NAMALWA (cell line): ENCODE results near the gene GTF2IRD1.
A peak's percentile ranks its signal among the peaks of the same experiment; 100 is the strongest.
"Not testable (repeated sequence)": the region's sequence is repeated elsewhere in the genome, so short reads cannot be mapped to it uniquely, and the experiment has no call there.

Experiments
- DNase-seq: peaks from one replicate; pipeline ENCODE4 v3.0.0-alpha.2; 2015; ENCODE audit warnings: low spot score

GTF2IRD1 gene

GRCh38 chr7:74515276-74515675 is 61.6 kb downstream of the GTF2IRD1 start:
- DNase-seq = no peak

DNA sequence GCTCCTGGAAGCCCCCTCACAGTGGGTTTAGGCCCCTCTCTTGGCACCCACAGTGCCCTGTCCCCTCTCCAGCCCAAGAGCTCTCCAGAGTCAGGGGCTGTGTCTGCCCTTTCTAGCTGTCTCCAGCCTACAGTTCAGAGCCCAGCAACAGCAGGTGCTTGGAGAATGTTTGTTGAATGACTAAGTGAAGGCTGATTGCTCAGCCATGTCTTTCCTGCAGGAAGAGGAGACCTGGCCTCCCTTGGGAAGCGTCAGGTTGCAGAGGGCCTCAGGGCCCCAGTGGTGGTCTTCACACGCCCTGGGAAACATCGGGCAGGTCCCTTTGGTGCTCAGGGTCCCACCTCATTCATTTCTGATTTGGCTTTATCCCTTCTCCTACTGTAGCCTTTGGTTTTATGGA is 62.5 kb downstream of the GTF2IRD1 start:
- no peak for DNase-seq

DNA sequence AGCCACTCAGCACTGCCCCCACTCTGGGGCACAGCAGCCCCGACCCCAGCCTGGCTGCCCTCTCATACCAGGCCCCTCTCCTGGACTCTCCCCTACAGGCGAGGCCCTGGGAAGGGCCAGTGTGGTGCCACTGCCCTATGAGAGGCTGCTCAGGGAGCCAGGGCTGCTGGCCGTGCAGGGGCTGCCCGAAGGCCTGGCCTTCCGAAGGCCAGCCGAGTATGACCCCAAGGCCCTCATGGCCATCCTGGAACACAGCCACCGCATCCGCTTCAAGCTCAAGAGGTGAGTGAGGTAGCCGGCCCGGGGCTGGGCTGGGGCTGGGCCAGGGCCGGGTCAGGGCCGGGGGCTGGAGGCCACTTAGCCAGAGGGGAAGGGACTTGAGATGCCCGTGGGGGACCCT is 64.3 kb downstream of the GTF2IRD1 start:
- no peak for DNase-seq

DNA sequence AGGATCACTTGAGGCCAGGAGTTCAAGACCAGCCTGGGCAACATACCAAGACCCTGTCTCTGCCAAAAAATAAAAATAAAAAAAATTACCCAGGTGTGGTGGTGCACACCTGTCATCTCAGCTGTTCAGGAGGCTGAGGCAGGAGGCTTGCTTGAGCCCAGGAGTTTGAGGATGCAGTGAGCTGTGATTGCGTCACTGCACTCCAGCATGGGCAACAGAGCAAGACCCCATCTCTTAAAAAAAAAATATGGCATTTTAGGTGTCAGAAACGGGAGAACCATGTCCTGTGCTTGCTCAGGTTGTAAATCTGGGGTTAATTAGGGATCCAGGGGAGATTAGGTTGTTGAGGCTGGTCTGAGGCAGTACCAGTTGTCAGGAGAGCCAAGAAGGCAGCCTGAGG is 64.9 kb downstream of the GTF2IRD1 start:
- no peak for DNase-seq

GRCh38 chr7:74519395-74519794 is 65.7 kb downstream of the GTF2IRD1 start:
- no peak for DNase-seq

DNA sequence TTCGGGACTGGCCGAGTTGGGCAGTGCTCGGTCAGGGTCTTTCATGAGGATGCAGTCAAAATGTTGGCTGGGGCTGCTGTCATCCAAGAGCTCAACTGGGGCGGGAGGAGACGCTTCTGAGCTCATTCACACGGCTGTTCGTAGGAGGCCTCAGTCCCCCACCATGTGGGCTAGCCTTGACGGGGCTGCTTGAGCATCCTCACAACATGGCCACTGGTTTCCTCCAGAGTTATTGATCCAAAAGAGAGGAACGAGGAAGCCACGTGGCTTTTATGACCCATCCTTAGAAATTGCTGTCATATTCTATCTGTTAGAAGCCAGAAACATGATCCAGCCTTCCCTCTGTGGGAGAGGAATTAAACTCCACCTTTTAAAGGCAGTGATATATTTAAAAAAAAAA is 68.1 kb downstream of the GTF2IRD1 start:
- no peak for DNase-seq

DNA sequence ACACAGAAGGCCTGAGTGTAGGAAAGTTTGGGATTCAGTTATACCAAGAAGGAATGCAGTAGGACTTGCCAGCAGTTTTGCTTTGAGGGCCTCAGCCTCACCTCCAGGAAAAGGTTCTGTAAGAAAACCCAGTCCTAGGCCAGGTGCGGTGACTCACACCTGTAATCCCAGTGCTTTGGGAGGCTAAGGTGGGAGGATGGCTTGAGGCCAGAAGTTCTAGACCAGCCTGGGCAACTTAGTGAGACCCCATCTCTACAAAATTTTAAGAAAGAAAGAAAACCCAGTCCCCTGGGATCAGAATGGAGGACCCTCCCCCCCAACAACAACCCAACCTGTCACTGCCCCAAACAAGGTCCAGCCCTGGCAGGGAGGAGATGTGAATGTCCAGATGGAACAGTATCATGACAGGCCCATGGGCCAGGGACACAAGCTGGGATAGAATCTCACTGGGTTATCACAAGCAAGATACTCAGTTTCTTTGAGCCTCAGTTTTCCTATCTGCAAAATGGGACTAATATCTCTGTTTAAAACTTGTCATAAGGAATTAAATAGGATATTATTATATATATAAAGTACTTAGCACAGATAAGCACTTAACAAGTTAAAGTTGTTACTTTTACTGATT is 68.7 kb downstream of the GTF2IRD1 start:
- no peak for DNase-seq

- no peak for DNase-seq
Measured at GRCh38 chr7:74523015-74523414, 69.3 kb downstream of the GTF2IRD1 start.

DNA sequence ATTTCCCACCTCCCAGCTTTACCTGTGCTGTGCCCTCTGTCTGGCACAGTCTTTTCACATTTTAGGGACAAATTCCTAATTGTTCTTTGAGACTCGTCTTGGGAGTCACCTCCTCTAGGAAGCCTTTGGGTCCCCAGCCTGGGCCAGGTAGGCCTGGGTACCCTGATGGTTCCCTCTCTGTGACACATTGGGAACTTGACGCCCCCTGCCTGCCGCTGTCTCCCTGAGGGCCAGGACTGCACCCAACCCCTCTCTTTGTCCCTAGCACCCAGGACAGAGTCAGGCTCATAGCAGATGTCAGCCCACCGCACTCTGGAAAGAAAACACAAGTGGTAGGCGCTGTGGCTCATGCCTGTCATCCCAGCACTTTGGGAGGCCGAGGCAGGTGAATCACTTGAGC is 71.4 kb downstream of the GTF2IRD1 start:
- no peak for DNase-seq

- DNase-seq = no peak
Measured at GRCh38 chr7:74525881-74526280, 72.2 kb downstream of the GTF2IRD1 start.

DNA sequence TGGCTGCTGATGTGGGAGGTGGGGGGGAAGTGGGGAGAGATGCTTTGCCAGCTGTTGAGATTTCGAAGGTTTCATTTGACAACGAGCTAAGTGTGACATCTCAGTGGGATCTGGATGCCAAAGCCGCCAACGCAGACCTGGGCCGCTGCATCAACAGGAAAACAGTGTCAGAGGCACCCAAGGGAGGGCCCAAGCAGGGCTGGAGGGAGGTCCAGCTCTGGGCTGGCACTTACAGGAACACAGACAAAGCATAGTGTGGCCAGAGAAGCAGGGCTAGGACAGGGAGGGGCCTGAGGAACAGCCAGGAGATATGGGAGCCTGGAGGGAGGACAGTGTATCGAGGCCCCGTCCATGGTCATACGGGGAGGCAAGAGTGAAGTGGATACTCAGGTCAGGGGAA is 73.1 kb downstream of the GTF2IRD1 start:
- no peak for DNase-seq

- no peak for DNase-seq
Measured at GRCh38 chr7:74527842-74528241, 74.1 kb downstream of the GTF2IRD1 start.

GRCh38 chr7:74528773-74529172 is 75.1 kb downstream of the GTF2IRD1 start:
- DNase-seq = not testable (repeated sequence)

DNA sequence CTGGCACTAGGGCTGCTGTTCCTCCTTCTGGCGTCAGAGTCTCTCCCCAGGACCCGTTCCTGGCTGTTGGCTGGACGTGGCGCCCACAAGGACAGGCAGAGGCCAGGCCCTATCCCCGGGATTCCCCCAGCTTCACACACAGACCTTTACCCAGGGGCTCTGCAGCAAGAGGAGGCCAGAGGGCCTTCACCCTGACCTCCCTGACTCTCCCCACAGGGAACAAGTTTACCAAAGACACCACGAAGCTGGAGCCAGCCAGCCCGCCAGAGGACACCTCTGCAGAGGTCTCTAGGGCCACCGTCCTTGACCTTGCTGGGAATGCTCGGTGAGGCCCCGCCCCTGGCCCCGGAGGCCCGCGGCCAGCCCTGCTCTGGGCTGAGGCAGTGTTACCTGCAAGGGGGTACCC is 82.2 kb downstream of the GTF2IRD1 start:
- no peak for DNase-seq

- DNase-seq = not testable (repeated sequence)
Measured at GRCh38 chr7:74541937-74542336, 88.2 kb downstream of the GTF2IRD1 start.

DNA sequence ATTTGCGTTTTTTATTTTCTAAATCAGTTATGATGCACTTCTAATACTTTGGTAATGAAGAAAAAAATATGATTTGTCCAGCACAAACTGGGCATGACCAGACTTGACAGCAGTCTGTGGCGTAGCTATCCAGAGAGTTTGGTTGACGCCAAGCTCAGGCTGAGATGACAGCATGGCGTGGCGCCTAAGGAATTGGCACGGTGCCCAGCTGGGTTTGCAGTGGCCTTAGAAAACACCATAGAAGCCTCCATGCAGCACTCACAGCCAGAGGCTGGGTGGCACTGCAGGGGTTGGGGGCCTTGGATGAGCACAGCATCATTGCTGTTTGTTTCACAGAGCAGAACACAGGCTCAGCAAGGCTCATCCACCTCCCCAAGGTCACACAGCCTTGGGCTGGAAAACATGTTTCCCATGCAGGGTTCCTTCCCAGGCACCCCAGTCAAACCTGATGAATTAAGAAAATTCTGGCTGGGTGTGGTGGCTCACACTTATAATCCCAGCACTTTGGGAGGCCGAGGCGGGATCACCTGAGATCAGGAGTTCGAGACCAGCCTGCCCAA is 88.9 kb downstream of the GTF2IRD1 start:
- peak; percentile 36 for DNase-seq

DNA sequence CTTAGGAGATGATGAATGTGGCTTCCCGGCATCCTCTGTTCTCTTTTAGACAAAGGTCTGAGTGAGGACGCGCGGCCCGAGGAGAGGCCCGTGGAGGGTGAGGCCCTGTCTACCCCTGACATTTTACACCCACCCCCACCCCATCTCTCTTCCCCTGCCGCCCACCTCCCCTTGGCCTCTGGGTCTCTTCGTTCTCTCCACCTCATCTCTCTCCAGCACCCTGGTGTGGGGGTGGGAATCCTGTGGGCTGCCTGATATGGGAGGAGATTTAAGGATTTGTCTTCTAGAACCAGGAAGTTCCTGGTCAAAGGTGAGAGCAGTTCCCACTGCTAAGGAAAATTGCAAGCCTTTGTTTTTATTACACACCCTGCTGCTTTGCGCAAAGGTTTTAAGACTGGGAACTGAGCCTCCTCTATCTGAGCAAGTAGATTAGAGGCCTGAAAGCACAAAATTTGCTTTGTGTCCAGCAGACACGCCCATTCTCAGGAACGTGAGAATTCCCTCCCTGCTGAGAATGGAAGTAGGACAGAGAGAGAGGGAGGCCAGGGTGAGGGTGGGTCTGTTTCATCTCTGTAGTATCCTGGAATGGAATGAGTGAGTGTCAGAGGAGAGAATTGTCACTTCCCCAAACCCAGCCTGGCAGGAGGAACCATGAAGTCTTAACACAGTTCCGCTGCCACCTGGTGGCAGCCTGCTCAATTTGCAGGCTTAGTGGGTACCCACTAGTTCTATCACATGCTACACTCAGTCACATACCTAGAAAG is 91.2 kb downstream of the GTF2IRD1 start:
- DNase-seq = peak; percentile 88

- no peak for DNase-seq
Measured at GRCh38 chr7:74545921-74546320, 92.2 kb downstream of the GTF2IRD1 start.

GRCh38 chr7:74553596-74554012 is 99.9 kb downstream of the GTF2IRD1 start:
- not testable (repeated sequence) for DNase-seq

DNA sequence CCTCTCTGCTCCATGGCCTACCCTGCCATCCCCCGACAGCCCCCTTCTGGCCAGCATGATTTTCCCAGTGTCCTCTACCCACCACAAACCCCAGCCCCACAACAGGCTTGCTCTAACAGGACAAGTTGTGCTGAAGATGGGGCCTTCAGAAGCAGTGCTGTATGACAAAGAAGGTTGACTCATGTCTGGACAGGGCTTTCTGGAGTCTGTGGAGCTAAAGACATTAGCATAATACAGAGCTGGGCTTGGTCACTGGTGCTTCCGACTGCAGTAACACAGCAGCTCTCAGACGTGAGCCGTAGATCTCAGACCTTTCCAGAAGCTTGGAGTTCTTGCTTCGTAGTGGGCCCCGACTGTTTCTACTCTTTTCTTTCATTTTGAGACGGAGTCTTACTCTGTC is 100.5 kb downstream of the GTF2IRD1 start:
- no peak for DNase-seq

DNA sequence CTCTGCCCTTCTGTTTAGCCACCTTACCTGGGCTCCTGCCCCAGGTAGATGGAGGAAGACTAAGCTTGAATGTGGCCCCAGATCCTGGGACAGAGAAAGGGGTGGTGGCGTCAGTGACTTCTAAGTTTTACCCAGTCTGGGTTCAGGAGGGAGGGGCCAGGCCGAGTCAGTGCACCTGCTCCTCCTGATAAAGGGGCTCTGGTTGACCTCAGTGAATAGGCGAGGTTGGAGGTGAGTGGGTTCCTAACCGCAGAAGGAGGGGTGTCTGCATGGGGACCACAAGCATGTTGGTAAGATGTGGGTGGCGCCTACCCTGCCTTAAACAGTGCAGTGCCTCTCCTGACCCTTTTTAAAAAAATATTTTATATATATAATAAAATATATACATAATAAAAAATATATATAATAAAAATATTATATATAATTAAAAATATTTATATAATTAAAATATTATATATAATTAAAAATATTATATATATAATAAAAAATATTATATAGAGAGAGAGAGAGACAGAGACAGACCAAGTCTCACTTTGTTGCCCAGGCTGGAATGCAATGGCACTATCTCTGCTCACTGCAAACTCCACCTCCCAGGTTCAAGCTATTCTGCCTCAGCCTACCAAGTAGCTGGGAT is 106.5 kb downstream of the GTF2IRD1 start:
- no peak for DNase-seq

GRCh38 chr7:74561898-74562613 is 108.3 kb downstream of the GTF2IRD1 start:
- no peak for DNase-seq
